GM06990 (cell line): ENCODE measurements around the gene USF1.

Experiments used
- DNase-seq: peaks from one replicate; pipeline ENCODE4 v3.0.0-alpha.2; 2011; ENCODE audit not compliant: insufficient read length; ENCODE audit errors: extremely low read depth
- H3K27me3 ChIP-seq: replicated peaks from 2 replicates; pipeline ENCODE4 v1.6.0; 2011; ENCODE audit warnings: low read length; ENCODE audit not compliant: control insufficient read depth, insufficient read depth
- H3K36me3 ChIP-seq: 2 replicates; pipeline ENCODE4 v1.5.1; 2011; ENCODE audit warnings: low read length; ENCODE audit not compliant: control insufficient read depth, insufficient read depth
- H3K4me3 ChIP-seq: replicated peaks from 2 replicates; pipeline ENCODE4 v1.5.1; 2011; ENCODE audit warnings: low read depth, mild to moderate bottlenecking, control low read depth, low read length
- TF ChIP-seq, protein P1 (sequence below): IDR thresholded peaks from 2 replicates; pipeline ENCODE4 v1.5.1; 2011; ENCODE audit warnings: low read length, control low read depth, mild to moderate bottlenecking, inconsistent platforms; ENCODE audit not compliant: insufficient read depth, poor library complexity, severe bottlenecking

Gene USF1

DNA sequence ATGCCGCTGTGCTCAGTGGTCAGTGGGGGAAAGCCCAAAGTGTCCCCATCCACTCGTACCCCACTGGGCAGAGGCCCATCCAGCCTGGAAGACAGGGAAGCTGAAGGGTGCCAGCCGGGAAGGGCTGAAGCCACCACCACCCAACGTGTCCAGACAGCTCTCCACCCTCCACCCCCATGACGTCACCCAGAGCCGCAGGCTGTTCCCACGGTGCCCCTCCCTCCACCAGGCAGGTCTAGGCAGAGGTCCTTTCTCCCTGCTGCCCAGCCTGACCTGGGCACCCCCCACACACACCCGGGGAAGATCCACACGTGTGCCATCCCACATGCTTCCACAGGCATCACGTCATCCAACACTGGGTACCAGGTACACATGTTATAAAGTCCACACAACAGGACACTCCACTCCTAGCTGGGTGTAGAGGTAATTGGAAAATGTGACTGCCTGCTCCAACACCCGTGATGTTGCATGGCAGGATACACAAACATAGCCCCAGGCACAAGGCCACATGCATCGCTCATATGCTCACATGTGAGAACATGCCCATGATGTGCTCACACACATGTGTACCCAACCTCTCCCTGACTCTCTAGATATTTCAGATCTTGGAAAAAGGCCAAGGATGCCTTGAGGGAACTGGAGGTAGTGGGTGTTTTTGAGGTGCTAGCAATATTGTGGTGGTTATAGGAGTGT is 29.0 kb upstream of the USF1 start:
- Histone ChIP-seq H3K36me3 (no peaks in the 10 kb centered on the region), H3K4me3 (peak overlapping the region; percentile 37), H3K27me3 (no peaks in the 10 kb centered on the region)
- no peak for DNase-seq
- TF ChIP-seq, protein P1, sequence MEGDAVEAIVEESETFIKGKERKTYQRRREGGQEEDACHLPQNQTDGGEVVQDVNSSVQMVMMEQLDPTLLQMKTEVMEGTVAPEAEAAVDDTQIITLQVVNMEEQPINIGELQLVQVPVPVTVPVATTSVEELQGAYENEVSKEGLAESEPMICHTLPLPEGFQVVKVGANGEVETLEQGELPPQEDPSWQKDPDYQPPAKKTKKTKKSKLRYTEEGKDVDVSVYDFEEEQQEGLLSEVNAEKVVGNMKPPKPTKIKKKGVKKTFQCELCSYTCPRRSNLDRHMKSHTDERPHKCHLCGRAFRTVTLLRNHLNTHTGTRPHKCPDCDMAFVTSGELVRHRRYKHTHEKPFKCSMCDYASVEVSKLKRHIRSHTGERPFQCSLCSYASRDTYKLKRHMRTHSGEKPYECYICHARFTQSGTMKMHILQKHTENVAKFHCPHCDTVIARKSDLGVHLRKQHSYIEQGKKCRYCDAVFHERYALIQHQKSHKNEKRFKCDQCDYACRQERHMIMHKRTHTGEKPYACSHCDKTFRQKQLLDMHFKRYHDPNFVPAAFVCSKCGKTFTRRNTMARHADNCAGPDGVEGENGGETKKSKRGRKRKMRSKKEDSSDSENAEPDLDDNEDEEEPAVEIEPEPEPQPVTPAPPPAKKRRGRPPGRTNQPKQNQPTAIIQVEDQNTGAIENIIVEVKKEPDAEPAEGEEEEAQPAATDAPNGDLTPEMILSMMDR = no peak

DNA sequence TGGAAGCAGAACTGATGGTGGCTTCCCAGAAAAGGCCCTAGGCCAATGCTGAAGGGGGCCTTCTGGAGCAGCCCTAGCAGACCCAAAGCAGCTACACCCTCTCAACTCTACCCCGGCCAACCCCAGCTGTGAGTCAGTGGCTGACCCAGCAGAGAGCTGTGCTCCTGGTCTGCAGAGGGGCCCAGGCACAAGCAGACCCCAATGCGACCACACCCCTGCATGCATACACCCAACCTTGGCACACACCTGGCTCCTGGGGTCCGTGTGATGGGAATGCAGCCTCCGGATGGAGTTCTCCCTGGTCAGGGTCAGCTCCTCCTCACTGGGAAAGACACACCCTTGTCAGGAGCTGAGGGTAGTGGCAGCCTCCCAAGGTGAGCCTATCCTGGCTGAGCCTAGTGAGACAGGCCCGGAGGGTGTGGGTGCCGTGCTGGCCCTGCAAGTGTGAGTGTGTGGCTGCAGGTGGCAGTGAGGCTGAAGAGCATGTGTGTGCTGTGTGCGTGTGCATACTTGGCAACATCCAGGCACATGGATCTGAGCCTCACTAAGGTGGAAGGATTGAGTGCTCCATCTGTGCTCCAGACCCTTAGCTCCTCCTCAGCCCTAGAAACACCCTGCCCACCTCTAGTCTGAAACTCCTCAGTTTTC is 27.8 kb upstream of the USF1 start:
- H3K4me3 ChIP-seq = peak overlapping the region; percentile 37
- no peaks in the 10 kb centered on the region for H3K27me3 ChIP-seq
- no peaks in the 10 kb centered on the region for H3K36me3 ChIP-seq
- TF ChIP-seq, protein P1 = no peak
- no peak for DNase-seq

DNA sequence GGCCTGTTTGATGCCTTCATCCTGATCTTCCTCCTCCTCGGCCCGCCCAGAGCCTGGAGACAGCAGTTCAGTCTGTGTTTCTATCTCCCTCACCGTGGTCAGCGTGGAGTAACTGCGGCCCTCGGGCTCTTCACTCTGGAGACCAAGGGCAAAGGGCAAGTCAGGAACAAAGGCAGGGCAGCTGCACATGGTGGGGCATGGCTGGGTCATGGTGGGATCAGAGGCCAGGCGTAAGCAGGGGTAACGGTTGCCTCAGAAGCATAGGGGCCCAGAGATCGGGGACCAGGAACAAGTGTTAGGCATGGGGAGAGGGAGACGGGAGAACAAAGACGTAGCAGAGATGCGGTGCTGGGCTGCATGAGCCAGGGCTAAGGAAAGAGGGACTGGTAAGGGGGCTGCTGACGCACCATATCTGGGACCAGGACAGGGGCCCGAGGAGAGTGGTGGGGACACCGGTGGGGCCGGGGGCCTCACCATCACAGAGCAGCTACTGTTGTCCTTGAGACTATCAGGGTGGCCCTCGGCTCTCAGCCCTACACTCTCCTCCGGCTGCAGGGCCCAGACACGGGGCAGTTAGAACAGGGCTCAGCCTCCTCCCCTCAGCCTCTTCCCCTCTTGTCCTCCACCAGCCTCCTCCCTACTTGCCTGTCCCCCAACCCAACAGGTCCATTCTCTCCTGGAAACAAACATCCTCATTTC is 27.1 kb upstream of the USF1 start:
- H3K27me3 ChIP-seq = no peaks in the 10 kb centered on the region
- no peak for DNase-seq
- H3K36me3 ChIP-seq = no peaks in the 10 kb centered on the region
- TF ChIP-seq, protein P1 = no peak
- H3K4me3 ChIP-seq = no peak overlapping the region

DNA sequence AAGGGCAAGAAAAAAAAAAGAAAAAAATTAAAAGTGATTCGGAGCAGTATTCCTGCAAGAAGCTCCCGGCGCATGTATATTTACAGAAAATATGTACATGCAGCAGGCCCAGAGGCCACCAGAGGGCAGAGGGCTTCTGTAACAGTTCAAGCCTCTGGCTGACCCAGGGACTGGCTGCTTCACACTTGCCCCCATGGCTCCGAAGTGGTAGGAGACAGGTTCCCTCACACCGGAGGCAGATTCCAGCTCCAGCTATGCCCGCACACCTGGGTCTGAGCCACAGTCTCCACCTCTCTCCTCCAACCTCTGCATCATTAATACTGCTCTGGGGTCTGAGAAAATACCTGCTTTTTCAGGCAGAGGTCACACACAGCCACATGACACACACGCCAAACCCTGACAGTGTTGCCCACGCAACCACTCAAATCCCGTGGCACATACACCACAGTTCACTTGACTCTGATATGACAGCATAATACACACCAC is 26.2 kb upstream of the USF1 start:
- H3K4me3 ChIP-seq = no peak overlapping the region
- TF ChIP-seq, protein P1 = peak; percentile 83
- no peaks in the 10 kb centered on the region for H3K27me3 ChIP-seq
- no peaks in the 10 kb centered on the region; the same call in 1 of the 2 replicates for H3K36me3 ChIP-seq
- DNase-seq = peak; percentile 36

DNA sequence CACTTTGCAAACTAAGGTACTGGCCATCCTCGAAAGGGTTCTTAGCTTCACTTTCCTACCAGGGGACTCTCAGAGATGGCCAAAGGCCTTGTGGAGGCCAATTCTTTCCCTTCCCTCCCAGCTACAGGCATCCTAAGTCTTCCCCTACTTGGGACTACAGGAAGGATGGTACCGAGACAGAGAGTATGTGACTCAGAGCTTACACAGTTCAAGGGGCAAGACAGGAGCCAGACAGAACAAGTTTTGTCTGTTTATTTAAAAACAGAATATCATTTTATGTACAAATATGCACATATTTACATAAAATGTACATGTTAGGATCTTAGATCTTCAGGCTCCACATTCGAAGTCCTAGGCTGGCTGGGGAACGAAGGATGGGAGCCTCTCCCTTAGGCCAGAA is 25.0 kb upstream of the USF1 start:
- Histone ChIP-seq H3K4me3 (no peak overlapping the region), H3K36me3 (no peaks in the 10 kb centered on the region; the same call in none of the 2 replicates), H3K27me3 (no peaks in the 10 kb centered on the region)
- TF ChIP-seq, protein P1 = no peak
- no peak for DNase-seq
